Stimulated activated CD8-positive, alpha-beta memory T cell treated with anti-CD3 and anti-CD28 coated beads, Interleukin-12 subunit alpha, Interleukin-12 subunit beta, amount 100 ng/mL, for 1 hour (primary cell): ENCODE measurements around the gene CDH20.
A peak's percentile ranks its signal among the peaks of the same experiment; 100 is the strongest.

ENCODE experiments used
- DNase-seq: peaks from one replicate; pipeline ENCODE4 v3.0.0-alpha.2; 2020; ENCODE audit warnings: low read depth

The CDH20 gene

DNA sequence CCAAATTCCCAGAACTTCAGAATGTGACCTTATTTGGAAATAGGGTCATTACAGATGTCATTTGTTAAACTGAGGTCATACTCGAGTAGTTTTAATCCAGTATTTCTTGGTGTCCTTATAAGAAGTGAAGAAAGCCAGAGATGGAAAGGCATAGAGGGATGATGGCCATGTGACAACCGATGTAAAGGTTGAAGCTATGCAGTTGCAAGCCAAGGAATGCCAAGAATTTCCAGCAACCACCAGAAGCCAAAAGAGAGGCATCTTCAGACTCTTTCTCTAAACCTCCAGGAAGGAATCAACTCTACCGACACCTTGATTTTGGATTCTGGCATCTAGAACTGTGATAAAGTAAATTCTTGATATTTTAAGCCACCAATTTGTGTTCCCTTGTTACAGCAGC lies 242.2 kb downstream of the CDH20 start:
- DNase-seq: no peak

DNA sequence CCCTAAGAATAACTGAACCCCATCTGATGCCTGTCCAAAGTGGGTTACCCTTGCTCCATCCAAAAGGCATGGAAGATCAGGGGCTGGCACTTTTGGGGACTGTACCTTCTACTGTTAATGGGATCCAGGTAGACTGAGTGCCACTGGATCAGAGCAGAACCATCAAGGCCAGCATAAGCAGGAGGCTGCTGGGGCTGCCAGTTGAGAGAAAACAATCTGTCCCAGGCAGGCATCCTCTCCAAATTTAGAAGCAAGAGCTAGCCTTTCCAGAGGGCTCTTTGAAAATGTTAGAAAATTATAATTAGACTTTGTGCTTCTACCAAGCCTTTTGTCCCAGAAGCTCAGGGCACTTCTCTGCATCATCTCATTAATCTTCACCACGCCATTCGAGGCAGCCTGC lies 245.6 kb downstream of the CDH20 start:
- DNase-seq: no peak

DNA sequence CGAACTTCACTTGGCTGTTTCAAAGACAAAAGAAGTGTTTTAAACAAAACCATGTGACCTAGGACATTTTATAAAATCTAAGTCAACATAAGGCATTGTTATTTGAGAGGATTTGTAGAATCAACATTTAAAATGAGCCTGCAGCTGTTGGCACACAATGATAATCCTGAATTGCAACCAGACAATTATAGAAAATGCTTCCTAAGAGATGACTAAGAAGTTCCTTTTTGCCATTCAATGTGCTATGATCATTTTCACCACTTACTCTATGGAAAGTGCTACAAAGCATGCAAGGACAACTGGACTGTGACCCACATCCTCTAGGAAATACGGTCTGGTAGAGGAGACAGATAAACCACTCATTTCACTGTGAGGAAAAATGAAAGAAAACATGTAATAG lies 246.4 kb downstream of the CDH20 start:
- no peak for DNase-seq

DNA sequence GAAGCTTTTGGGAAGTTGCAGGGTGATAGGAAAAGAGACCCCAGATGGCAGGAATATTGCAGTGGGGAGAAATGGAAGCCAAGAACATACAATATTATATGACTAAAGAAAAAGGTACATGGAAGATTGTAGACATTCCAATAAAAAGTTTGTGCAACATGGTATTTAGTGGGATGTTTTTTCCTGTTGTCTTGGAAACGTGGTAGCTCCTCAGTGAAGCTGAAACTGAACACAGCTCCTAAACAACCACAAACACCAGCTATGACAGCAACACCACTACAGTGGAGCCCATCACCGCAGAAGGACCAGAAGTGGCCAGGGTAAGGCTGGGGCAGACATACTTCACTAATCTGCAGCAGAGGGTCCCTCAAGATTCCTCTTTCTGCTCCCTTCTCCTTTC lies 246.8 kb downstream of the CDH20 start:
- no peak for DNase-seq

DNA sequence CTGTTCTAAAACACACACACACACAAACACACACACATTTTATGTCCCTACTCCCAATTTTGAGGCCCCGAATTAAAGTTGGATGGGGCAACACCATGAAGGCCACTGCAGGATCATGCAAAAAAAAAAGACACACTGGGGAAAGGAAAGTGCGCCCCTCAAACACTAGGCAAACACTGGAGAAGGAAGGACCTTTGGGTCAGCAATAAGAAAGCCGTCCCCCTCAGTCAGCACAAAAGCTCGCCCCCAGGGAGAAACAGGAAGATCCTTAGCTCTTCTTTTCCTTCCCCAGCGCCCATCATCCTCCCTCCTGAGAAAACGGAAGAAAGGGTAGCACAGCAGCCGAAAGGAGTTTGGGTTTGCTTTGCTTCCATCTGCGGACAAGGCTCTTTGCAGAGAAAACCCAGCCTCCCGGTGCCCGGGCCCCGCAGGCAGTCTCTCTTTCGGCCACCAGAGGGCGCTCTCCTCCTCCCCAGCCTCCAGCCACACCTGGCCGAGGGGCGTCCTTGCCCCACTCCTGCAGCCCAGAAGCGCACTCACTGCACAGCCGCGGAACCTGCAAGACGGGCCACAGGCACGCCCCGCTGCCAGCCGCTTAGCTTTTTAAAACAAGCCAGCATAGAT lies 248.5 kb downstream of the CDH20 start:
- DNase-seq: peak; percentile 45

DNA sequence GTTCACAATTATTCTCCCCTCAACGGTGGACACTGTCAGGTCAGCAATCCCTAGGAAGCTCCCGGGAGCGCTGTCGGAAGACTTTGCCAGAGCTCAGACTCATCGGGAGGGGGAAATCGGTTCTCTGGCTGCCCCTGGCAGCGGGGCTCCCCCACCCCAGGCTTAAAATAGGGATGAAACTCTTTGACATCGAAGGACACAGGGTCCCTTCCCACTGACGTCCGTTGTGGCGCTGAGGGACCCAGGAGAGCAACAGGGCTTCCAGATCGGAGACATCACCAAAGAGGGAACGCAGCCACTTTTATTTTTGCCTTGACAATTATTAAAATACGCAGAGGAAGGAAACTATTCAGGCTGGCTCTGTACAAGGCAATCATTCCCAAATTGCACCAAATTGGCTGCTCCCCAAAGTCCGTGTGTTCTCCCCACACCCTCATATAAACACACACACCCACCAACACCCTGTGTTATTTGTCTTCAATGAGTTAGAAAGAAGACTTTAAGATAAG lies 249.0 kb downstream of the CDH20 start:
- no peak for DNase-seq

DNA sequence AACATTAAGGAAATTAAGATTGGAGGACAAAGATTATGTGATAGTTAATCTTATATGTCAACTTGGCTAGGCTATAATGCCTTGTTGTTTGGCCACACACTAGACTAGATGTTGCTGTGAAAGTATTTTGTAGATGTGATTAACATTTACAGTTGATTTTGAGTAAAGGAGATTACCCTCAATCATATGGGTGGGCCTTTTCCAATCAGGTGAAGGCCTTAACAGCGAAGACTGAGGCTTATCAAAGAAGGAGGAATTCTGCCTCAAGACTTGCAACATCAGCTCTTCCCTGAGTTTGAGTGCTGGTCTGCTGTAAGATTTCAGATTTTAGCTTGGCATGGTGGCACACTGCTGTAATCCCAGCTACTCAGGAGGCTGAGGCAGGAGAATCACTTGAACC lies 250.3 kb downstream of the CDH20 start:
- no peak for DNase-seq

DNA sequence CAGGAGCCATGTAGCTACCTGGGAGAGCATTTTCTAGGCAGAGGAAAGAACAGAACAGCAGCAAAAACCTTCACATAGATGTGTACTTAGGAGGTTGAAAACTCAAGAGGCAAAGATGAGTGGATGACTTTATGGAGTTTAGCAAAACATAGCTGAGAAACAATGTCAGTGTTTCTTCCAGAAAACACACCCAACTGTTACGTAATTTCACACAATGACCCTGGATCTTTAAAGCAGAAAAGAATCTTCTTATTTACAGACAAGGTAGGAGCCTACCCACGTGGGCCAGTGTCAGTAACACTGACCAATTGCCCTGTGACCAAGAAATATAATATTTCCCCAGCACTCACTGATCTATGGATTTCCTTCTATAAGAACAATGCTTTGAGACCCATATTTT lies 254.6 kb downstream of the CDH20 start:
- no peak for DNase-seq

DNA sequence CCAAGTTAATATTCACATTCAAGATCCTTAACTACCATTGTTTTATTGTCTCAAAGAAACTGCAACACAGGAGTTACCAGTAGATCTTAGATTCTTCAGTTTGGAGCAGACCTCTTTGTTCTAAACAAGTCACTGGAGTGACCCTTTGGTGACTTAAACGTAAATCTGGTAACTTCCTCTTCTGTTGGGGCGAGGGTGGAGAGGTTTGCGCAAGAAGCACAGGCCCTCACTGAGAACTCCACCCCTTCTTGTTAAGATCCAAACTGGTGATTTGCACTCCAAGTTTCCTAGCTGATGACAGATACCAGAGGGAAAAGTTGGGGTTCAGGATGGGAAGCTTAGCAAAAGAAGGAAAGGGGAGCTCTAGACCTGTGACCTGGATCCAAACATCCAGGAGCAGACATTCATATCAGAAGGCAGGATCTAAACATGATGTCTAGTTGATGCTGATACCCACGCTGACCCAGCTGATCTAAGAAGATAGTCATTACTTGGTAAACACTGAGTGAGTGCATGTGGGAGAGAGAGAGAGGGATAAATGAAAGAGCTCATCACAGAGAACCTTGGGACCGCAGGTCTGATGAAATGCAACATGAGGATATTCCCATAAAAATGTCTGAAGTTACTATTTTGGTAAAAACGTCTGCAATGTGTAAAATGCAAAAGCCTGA lies 256.0 kb downstream of the CDH20 start:
- no peak for DNase-seq

DNA sequence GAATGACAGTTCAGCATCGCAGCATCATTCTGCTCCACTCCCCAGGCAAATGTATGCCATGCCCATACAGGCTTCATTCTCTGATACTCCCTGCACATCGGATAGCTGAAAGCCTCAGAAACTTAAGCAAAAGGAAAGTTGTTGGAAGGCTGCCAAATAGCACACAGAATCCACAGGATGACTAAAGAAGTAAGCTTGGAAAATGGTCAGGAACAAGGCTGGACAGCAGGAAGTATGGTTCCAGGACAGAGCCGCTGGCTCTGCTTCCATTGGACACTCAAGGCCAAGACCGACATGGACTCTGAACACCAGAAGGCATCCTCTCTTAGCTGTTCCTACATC lies 256.5 kb downstream of the CDH20 start:
- DNase-seq: no peak

DNA sequence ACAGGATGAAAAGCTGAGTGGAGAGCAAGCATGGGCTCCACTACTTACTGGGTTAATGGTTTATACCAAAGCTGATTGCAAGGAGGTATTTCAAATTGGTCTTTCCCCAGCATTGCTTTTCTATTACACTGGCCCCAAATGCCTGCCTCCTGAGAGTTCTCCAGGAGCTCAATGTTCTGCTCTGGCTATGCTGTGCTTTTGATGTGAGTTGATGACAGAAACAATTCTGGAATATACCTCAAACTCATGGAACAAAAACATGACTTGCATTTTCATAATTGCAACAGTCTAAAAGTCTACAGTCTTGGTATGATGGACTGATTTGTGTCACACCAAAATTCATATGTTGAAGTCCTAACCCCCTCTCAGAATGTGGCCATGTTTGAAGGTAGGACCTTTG lies 258.0 kb downstream of the CDH20 start:
- no peak for DNase-seq

DNA sequence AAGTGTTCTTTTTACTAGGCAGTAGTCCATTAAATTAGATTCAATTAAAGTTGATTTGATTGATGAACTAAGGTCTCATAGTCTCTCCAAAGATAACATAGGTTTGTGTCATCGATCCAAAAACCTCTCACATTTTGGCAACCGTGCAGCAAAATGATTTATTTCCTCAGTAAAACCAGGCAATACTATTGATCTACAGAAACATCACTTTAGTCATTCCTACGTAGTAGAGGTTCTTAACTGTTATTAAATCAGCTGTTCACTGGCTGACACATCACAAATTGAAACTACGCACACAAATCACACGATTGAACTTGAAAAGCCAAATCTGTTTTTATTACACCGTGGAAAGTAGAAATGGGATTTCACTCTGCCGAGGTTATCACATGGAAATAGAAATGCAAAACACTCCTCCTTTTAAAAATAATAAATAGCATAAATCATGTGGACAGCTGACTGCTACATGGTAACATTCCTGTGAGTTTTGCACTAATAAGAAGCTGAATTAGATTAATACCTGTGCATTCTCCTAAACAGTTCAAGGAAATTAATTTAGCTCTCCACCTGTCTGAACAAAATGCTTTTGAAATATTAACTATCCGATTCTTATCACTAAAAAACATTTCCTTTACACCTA lies 262.5 kb downstream of the CDH20 start:
- no peak for DNase-seq

DNA sequence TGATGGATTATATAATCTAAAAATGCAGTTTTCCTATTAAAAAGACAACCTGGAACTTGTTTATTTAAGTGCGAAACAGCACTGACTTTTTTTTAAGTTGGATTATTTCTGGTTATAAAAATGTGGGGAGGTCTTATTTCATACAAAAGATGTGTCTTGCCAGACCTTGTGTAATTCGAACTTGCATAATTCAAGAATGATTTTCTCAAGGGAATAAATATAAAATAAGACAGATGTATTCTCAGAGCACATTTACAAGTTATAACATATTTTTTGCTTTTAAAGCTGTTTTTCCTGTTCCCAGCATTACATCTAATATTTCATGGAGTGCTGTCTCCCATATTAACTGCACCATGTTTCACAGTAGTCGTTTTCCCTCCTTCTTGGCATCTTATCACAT lies 263.1 kb downstream of the CDH20 start:
- no peak for DNase-seq

DNA sequence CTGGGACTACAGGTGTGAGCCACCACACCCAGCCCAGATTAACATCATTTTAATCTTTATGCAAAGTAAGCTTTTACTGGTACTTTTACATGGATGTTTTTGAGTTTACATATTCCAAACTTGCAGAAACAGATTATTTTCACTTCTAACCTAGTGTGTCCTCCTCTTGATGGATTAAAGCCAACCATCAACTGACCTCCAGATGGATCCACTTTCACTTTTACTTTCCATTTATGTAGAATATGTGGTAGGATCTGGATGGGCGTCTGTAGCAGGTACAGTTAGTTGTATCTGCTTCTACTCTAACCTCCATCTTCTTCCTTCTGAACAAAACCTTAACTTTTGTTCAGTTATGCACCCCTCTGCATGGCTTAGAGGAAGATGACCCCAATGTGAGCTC lies 264.1 kb downstream of the CDH20 start:
- no peak for DNase-seq

DNA sequence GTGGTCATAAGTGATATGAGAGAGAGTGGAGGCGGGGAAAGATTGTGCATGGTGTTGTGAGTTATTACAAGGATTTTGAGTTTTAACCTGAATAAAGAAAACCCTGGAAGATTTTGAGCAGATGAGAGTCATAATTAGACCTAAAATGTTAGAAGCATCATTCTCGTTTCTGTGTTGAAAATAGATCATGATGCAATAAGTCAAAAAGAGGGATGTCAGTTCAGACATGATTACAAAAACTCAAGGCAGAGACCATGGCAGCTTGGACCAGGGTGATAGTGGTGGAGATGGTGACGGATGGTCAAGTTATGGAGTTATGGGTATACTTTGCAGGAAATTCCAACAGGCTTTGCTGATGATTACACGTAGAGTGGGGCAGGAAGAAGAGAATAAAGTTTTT lies 267.2 kb downstream of the CDH20 start:
- DNase-seq: no peak

DNA sequence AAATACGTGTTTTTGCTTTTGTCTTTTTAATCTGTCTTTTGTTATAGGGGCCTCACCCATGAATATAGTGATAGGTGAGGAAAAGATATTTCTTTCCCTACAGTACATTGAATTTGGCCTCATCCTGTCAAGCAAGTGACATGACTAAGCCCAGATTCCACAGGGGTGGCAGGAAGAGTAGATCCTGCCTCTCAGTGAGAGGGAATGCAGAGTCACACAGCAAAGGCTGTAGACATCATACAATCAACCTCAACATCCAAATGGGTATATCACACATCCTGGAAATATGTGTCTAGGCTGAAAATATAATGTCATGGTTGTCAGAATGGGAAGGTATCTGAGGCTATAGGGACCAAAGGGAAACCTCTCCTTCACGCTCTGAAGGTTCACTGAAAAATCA lies 269.6 kb downstream of the CDH20 start:
- DNase-seq: no peak
